ENCODE data around the gene ZMYM5. TPM values are rescaled to one million over a fixed set of nuclear protein-coding genes. Genes with fewer than 3 reads are reported as not detected.

Gene ZMYM5
- total and polyA plus RNA-seq, 2 of the 13 experiments (the other 11 are each of a cell fraction or from before 2014, with no cell fraction given), result 7.8 to 9.4 TPM

DNA sequence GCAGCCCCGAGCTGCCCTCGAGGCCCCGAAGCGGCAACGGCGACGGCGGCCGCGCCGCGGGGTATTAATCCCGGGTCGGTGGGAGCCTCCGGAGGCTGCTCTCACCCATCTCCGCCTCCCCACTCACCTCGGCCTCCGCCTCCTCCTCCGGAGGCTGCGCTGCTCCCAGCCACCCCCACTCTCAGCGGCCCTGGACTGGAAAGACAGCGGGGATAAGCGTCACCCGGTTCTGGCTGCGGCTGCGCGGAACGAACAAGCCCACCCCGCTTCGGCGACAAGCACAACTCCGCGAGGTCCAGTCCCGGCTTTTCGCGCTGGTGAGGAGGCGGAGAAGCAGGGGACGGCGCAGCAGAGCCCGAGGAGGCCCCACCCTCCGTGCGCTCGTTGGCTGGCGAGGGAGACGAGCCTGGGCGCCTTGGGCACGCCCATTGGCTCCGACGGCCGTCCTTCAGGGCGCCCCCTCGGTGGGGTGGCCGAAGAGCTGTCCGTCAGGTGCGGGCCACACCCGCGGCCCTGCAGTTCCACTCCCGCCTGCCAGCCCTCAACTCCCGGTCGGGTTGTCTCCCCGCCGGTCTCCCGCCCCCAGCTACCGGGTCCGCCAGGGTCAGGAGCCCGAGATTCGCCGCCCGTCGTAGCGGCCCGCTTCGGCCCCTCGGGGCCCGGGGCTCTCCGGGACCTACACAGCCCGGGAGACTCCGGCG, at the start of gene ZMYM5 (continued):
- TF ChIP-seq, protein P1, sequence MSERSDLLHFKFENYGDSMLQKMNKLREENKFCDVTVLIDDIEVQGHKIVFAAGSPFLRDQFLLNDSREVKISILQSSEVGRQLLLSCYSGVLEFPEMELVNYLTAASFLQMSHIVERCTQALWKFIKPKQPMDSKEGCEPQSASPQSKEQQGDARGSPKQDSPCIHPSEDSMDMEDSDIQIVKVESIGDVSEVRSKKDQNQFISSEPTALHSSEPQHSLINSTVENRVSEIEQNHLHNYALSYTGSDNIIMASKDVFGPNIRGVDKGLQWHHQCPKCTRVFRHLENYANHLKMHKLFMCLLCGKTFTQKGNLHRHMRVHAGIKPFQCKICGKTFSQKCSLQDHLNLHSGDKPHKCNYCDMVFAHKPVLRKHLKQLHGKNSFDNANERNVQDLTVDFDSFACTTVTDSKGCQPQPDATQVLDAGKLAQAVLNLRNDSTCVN (CRISPR knock-in tag; IDR thresholded peaks at IDR 0.05; ENCODE audit: borderline replicate concordance), result no peak
- TF ChIP-seq ZNF484 (CRISPR knock-in tag; IDR thresholded peaks at IDR 0.05; ENCODE audit: borderline replicate concordance, low read depth) (no peak), ZNF749 (CRISPR knock-in tag; IDR thresholded peaks at IDR 0.05; ENCODE audit: borderline replicate concordance) (no peak), RFXAP (CRISPR knock-in tag; IDR thresholded peaks at IDR 0.05; ENCODE audit: borderline replicate concordance) (no peak), NFATC3 (CRISPR knock-in tag; IDR thresholded peaks at IDR 0.05) (no peak), ZBTB1 (CRISPR knock-in tag; IDR thresholded peaks at IDR 0.05; ENCODE audit: borderline replicate concordance) (no peak), TAF1 (CRISPR knock-in tag; IDR thresholded peaks at IDR 0.05) (peak; percentile 72), KMT2B (CRISPR knock-in tag; IDR thresholded peaks at IDR 0.05) (peak; percentile 80), ZNF724P (CRISPR knock-in tag; IDR thresholded peaks at IDR 0.05; ENCODE audit: borderline replicate concordance) (no peak)
- TF ChIP-seq, protein P2, sequence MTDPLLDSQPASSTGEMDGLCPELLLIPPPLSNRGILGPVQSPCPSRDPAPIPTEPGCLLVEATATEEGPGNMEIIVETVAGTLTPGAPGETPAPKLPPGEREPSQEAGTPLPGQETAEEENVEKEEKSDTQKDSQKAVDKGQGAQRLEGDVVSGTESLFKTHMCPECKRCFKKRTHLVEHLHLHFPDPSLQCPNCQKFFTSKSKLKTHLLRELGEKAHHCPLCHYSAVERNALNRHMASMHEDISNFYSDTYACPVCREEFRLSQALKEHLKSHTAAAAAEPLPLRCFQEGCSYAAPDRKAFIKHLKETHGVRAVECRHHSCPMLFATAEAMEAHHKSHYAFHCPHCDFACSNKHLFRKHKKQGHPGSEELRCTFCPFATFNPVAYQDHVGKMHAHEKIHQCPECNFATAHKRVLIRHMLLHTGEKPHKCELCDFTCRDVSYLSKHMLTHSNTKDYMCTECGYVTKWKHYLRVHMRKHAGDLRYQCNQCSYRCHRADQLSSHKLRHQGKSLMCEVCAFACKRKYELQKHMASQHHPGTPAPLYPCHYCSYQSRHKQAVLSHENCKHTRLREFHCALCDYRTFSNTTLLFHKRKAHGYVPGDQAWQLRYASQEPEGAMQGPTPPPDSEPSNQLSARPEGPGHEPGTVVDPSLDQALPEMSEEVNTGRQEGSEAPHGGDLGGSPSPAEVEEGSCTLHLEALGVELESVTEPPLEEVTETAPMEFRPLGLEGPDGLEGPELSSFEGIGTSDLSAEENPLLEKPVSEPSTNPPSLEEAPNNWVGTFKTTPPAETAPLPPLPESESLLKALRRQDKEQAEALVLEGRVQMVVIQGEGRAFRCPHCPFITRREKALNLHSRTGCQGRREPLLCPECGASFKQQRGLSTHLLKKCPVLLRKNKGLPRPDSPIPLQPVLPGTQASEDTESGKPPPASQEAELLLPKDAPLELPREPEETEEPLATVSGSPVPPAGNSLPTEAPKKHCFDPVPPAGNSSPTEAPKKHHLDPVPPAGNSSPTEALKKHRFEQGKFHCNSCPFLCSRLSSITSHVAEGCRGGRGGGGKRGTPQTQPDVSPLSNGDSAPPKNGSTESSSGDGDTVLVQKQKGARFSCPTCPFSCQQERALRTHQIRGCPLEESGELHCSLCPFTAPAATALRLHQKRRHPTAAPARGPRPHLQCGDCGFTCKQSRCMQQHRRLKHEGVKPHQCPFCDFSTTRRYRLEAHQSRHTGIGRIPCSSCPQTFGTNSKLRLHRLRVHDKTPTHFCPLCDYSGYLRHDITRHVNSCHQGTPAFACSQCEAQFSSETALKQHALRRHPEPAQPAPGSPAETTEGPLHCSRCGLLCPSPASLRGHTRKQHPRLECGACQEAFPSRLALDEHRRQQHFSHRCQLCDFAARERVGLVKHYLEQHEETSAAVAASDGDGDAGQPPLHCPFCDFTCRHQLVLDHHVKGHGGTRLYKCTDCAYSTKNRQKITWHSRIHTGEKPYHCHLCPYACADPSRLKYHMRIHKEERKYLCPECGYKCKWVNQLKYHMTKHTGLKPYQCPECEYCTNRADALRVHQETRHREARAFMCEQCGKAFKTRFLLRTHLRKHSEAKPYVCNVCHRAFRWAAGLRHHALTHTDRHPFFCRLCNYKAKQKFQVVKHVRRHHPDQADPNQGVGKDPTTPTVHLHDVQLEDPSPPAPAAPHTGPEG (CRISPR knock-in tag; IDR thresholded peaks at IDR 0.05), result no peak
- TF ChIP-seq, protein P3, sequence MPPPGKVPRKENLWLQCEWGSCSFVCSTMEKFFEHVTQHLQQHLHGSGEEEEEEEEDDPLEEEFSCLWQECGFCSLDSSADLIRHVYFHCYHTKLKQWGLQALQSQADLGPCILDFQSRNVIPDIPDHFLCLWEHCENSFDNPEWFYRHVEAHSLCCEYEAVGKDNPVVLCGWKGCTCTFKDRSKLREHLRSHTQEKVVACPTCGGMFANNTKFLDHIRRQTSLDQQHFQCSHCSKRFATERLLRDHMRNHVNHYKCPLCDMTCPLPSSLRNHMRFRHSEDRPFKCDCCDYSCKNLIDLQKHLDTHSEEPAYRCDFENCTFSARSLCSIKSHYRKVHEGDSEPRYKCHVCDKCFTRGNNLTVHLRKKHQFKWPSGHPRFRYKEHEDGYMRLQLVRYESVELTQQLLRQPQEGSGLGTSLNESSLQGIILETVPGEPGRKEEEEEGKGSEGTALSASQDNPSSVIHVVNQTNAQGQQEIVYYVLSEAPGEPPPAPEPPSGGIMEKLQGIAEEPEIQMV (CRISPR knock-in tag; IDR thresholded peaks at IDR 0.05; ENCODE audit: low read depth), result no peak
- TF ChIP-seq, protein P4, sequence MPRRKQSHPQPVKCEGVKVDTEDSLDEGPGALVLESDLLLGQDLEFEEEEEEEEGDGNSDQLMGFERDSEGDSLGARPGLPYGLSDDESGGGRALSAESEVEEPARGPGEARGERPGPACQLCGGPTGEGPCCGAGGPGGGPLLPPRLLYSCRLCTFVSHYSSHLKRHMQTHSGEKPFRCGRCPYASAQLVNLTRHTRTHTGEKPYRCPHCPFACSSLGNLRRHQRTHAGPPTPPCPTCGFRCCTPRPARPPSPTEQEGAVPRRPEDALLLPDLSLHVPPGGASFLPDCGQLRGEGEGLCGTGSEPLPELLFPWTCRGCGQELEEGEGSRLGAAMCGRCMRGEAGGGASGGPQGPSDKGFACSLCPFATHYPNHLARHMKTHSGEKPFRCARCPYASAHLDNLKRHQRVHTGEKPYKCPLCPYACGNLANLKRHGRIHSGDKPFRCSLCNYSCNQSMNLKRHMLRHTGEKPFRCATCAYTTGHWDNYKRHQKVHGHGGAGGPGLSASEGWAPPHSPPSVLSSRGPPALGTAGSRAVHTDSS (CRISPR knock-in tag; conservative IDR thresholded peaks at IDR 0.05), result no peak
- TF ChIP-seq, protein P5, sequence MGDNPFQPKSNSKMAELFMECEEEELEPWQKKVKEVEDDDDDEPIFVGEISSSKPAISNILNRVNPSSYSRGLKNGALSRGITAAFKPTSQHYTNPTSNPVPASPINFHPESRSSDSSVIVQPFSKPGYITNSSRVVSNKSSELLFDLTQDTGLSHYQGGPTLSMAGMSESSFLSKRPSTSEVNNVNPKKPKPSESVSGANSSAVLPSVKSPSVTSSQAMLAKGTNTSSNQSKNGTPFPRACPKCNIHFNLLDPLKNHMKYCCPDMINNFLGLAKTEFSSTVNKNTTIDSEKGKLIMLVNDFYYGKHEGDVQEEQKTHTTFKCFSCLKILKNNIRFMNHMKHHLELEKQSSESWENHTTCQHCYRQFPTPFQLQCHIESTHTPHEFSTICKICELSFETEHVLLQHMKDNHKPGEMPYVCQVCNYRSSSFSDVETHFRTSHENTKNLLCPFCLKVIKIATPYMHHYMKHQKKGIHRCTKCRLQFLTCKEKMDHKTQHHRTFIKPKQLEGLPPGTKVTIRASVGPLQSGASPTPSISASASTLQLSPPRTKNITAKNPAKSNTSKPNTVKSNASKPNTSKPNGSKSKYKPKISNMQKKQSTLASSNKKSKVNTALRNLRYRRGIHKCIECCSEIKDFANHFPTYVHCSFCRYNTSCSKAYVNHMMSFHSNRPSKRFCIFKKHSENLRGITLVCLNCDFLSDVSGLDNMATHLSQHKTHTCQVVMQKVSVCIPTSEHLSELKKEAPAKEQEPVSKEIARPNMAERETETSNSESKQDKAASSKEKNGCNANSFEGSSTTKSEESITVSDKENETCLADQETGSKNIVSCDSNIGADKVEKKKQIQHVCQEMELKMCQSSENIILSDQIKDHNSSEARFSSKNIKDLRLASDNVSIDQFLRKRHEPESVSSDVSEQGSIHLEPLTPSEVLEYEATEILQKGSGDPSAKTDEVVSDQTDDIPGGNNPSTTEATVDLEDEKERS (CRISPR knock-in tag; IDR thresholded peaks at IDR 0.05), result peak; percentile 10; the same call in 1 of the 2 replicates

Data from HepG2 (cell line).